Measurements from ENCODE around the gene LMO4.

DNA sequence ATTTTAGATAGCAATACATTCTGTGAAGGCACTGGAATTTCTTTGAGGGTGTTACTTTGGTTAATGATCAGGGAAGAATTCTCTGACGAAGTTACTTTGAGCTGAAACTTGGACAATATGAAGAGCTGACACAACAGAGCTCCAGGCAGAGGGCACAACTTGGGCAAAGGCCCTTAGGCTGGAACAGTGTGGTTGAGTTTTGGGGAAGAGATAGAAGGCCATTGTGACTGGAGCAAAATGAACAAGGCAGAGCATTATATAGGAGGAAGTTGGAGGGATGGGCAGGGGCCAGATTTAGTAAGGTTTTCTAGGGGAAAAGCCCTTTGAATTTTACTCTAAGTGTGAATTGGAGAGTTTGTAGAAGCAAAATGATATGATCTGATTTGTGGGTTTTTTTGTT lies 30.9 kb downstream of the LMO4 start:
- no peak for TF ChIP-seq EZH2phosphoT487 (IDR thresholded peaks at IDR 0.05; ENCODE audit: low read depth)
- TF ChIP-seq, protein P1, sequence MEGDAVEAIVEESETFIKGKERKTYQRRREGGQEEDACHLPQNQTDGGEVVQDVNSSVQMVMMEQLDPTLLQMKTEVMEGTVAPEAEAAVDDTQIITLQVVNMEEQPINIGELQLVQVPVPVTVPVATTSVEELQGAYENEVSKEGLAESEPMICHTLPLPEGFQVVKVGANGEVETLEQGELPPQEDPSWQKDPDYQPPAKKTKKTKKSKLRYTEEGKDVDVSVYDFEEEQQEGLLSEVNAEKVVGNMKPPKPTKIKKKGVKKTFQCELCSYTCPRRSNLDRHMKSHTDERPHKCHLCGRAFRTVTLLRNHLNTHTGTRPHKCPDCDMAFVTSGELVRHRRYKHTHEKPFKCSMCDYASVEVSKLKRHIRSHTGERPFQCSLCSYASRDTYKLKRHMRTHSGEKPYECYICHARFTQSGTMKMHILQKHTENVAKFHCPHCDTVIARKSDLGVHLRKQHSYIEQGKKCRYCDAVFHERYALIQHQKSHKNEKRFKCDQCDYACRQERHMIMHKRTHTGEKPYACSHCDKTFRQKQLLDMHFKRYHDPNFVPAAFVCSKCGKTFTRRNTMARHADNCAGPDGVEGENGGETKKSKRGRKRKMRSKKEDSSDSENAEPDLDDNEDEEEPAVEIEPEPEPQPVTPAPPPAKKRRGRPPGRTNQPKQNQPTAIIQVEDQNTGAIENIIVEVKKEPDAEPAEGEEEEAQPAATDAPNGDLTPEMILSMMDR (IDR thresholded peaks at IDR 0.05; ENCODE audit: low read depth, low read length) = no peak
